Pulmonary artery endothelial cell (primary cell): ENCODE measurements around the gene SEMA4C. TPM values are rescaled to one million over a fixed set of nuclear protein-coding genes. Genes with fewer than 3 reads are reported as not detected.

Experiments
- DNase-seq: peaks from one replicate; pipeline ENCODE4 v3.0.0-alpha.2; 2011; ENCODE audit warnings: low read depth, low spot score
- total RNA-seq: library from RNA; depleted of rRNA; stranded (reverse); fragments of >200 nt; gene quantifications from 2 replicates; pipeline ENCODE4 v1.2.3, GENCODE V29; 2014

SEMA4C gene
- total RNA-seq, 1 donor from 2014 or later = 19.4 TPM

DNA sequence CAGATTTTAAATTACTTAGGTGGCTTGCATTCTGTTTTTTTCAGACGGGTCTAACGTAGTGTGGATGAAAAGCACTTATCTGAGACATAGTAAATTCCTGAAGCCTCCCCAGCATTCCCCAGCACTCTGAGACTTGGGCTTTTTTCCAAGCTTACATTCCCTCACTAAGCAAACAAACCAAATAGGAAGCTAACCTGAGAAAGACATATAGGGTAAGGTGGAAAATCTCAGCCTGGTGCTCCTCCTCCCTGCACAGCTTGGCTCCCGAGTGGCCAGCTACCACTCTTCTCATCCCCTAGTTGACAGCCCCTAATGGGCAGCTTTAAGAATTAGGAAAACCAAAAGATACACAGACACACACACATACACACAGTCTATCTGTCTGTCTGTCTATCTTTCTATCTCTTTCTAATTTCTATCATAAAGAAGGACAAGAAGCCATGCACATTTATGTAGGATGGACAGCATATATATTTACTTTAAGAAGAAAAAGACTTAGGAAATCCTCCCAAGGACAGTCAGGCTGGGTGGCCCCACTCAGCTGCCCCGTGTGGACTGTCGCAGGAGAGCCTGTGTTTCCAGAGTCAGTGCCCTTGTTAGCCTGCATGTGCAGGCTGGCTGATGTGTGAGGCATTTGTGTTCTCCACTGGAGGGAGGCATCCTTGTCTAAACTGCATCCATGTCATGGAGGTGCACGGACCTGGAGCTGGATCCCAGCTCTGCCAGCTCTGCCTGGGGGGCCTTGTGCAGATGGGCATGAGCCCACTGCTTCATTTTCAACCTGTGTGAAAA lies 45.6 kb downstream of the SEMA4C start:
- DNase-seq = no peak

DNA sequence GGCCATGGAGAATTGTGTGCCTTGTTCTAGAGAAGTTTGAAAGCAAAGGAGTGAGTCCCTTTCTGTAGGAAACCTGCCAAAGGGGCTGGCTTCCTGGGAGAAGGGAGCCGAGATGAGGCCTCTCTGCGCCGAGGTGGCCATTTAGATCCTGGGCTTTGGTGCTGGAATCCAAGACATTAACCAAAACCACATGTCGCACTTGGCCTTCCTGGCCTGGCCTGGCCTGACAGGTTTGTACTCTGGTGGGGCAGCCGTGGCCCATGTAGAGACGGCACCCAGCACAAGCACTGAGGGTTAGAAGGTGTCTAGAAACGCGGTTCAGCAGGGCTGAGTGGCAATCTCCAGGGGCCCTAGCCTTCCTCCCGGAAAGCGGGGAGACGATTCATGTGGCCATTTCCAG lies 46.7 kb downstream of the SEMA4C start:
- no peak for DNase-seq

DNA sequence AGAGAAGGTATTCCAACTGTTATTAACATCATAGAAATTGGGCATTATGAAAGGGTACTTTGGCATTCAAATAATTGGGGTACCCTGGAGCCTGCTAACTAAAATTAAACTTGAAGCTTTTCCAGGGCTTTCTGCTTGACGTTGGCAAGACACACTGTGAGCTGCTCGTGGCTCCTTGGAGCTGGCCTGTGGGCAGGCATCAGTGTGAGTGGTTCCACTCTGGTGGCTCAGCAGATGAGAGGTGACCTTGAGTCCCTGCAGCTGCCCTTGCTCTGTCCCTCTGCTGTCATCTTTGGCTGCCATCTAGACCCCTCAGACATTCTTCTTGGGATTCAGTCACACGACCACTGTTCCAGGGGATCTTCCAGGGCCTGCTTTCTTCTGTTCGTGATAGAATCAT lies 47.1 kb downstream of the SEMA4C start:
- no peak for DNase-seq

DNA sequence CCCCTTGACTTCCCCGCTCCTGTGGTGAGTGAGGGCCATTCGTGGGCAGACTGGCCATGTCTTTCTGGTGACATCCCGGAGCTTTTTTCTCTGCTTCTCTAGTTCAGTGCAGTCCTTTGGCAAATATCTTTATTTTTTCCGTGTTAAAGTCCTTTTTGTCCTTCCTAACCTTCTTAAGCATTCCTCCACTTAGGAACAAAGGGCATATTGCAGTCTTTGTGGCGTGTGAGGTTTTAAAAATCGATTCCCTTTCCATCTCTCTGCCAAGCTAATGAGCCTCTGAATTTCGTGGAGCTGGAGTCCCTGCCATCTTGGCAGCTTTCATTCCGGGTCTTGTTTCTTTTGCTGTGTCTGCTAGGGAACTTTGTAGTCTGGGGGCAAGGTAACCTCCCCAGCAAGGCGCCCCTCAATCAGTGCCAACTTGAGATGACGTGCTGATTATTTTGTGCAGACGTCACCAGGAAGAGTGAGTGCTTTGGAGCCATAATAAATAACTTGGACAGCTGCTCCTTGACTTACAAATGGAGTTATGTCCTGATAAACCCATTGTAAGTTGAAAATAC lies 48.7 kb downstream of the SEMA4C start:
- no peak for DNase-seq

DNA sequence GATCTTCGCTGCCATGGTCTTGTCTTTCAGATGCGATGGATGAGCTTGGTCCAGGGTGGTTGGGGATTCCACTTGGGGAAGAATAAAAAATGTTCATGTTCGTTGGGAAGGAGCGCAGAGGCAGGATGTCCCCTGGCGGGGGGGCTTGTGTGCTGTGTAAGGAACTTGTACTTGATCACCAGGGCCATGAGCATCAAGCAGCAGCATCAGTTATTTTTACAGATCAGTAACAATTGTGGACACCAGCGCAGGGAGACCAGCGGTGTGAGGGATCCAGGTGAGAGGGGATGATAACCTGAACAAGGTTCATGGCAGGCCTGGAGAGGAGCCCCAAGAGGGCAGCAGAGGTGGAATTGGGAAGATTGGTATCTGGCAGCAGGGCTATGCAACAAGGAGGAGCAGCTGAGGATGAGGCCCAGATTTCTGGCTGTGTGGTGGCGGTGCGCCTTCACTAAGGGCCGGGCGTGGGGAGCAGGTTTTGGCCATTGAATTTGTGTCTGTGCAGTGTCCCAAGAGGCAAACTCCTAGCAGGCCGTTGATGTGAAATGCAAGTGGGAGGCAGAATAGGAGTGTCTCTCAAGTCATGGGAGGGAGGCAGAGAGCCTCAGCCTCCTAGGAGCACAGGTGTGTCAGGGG lies 49.9 kb downstream of the SEMA4C start:
- DNase-seq = no peak

DNA sequence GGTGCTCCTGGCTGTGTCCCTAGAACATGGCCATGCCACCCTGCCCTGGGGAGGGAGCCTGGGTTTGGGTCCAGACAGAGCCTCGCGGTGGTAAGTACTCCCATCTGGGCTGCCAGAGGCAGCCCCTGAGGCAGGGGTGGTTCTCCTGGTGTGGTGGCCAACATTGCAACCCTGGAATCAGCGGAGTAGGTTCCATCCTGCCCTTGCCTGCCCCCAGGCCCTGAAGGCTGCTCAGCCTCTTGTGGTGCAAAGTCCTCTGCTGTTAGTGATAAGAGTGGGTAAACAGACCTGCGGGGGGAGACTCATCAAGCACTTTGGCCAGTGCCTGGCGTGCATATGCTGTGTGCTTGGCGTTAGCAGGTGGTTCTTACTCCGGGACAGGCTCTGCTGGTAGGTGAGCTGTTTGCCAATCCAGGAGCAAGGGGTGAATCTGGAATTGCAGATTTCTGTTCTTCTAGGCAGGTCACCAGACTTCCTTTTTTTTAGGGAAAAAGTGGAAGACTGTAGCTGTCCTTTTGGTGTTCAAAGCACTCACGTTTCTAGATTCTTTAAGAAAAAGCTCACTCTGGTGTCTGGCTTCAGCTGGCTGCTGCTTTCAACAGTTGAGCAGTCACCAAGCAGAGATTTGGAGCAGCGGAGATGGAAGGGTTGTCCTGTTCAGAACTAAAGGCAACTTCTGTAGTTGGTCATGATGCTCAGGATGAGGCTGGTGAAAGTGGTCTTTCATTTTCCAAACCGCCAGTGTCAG lies 50.6 kb downstream of the SEMA4C start:
- DNase-seq = no peak

DNA sequence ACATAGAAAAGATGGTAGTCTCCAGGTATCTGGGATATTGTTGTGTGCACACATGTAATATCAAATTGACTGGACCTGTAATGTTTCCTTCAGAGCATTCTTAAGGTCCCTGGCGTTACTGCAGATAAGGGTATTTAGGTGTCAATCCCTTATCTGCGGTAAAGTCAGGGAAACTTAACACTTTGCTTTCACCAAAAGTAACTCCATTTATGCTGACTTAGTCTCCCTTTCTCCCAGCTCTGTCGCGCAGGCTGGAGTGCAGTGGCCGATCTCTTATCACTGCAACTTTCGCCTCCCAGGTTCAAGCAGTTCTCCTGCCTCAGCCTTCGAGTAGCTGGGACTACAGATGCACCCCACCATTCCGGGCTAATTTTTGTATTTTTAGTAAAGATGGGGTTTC lies 52.0 kb downstream of the SEMA4C start:
- no peak for DNase-seq

DNA sequence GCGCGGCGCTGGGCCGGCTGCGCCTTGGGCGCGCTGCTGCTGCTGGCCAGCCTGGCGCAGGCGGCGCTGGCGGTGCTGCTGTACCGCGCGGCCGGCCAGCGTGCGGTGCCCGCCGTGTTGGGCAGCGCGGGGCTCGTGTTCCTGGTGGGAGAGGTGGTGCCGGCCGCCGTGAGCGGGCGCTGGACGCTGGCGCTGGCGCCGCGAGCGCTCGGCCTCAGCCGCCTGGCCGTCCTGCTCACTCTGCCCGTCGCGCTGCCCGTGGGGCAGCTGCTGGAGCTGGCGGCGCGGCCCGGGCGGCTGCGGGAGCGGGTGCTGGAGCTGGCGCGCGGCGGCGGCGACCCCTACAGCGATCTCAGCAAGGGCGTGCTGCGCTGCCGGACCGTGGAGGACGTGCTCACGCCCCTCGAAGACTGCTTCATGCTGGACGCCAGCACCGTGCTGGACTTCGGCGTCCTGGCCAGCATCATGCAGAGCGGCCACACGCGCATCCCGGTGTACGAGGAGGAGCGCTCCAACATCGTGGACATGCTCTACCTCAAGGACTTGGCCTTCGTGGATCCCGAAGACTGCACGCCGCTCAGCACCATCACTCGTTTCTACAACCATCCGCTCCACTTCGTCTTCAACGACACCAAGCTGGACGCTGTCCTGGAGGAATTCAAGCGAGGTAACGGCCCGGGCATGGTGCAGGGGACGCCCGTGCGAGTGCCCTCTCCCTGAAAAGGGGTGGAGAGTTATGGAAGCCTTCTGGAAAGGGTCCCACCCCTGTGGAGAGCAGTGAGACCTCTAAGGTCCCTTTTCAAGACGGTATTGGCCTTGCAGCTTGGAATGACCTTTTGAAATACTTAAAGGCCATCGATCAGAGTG lies 52.8 kb downstream of the SEMA4C start:
- no peak for DNase-seq

DNA sequence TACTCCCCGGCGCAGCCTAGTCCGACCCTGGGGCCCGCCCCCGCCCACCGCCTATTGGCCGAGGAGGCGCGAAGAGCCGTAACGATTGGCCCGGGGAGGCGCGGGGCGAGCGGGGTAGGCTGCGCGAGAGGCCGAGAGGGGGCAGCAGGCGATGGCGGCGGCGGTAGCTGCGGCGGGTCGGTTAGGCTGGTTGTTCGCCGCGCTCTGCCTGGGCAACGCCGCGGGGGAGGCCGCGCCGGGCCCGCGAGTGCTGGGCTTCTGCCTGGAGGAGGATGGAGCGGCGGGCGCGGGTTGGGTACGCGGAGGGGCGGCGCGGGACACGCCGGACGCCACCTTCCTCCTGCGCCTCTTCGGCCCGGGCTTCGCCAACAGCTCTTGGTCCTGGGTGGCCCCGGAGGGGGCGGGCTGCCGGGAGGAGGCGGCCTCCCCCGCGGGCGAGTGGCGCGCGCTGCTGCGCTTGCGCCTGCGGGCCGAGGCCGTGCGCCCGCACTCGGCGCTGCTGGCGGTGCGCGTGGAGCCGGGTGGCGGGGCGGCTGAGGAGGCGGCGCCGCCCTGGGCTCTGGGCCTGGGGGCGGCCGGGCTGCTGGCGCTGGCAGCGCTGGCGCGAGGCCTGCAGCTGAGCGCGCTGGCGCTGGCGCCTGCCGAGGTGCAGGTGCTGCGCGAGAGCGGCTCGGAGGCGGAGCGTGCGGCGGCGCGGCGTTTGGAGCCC lies 53.6 kb downstream of the SEMA4C start, which contains the start of gene CNNM3:
TSS of gene CNNM3 (plus strand) at position 142 of the 709 bp plus-strand sequence. CDS start at position 152, 10 bp downstream.
- DNase-seq = peak; percentile 69

DNA sequence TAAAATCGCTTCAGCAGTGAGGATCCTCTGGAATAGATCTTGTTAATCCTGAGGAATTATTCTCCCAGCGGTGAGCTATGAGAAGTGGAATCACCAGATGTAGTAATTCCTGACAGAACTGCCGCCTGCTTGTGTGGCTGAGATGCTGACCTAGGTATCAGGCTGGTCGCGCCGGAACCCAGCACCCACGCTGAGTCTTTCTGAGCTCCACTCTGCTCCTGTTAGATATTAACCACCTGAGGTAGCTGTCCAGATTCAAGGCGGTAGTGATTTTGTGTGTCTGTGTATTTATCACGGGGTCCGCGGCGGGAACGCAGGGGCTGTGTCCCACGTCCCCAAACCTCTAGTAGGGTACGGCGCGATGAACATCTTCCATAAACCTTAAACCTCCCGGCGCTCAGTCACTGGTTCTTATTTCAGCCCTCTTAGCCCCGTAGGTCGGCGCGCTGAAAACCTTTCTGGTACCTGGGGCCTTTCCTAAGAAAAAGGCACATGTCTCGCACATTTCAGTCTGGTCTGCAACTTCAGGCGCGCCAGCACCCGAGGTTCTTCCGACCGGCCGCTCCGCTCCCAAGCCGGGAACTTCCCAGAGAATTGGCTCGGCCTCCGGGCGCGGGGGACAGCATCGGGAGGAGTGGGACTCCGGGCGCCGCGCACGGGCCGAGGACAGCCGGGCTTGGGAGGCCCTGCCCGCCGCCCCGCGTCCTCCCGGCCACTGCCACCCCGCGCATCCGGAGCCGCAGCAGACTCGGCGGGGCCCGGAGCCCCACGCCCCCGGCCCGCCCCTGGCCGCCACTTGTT lies 54.4 kb downstream of the SEMA4C start:
- DNase-seq = no peak

DNA sequence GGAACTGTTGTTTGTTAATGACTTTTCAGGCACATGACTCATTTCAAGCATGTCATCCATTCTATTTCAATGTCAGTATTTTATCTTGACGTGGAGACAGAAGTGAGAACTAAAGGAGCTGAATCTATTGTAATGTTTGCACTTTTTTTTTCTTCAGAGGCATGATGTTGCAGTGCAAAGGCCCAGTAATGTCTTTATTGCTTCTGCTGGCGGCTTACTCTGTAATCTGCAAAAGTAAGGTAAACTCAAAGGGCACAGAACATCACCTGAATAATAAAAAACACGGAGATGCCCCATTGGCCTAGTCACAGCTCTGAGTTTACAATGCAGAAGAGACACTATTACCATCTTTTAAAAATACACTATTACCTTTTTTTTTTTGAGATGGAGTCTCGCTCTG lies 56.2 kb downstream of the SEMA4C start:
- DNase-seq = no peak

DNA sequence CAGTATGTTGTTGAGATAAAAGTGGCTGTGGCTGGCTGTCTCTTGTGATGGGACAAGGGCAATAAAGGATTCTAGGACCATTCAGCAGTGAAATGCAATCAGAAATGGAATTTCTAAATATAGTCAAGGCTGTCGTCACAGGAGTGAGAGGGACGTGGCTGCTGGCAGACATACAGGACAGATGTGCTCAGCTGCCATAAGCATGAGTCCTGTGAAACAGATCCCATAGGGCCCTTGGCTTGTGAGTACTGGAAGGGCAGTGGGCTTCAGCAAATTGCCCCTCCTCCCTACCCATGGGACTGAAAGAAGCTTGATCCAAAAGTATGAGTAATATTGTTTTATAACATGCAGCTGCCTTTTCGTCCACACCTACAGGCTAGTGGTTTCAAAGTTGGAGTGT lies 58.0 kb downstream of the SEMA4C start:
- no peak for DNase-seq

DNA sequence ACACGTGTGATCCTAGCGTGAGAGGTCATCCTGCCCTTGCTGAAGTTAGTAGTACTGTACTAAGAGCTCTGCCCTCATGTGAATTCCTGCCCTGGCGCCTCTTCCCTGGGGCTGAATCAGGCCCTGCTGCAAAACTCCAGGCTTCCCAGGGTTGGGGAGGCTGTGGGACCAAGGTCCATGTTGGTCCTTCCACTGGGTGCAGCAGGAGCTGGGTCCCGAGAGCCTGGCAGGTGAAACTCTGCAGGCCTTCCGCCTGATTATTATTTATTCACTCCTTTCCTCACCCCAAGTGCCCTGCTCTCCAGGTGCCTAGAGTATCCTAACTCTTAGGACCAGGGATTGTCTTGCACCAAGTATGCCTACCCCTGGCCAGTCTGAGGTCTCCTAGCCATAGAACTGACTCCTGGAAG lies 59.1 kb downstream of the SEMA4C start:
- DNase-seq = no peak

DNA sequence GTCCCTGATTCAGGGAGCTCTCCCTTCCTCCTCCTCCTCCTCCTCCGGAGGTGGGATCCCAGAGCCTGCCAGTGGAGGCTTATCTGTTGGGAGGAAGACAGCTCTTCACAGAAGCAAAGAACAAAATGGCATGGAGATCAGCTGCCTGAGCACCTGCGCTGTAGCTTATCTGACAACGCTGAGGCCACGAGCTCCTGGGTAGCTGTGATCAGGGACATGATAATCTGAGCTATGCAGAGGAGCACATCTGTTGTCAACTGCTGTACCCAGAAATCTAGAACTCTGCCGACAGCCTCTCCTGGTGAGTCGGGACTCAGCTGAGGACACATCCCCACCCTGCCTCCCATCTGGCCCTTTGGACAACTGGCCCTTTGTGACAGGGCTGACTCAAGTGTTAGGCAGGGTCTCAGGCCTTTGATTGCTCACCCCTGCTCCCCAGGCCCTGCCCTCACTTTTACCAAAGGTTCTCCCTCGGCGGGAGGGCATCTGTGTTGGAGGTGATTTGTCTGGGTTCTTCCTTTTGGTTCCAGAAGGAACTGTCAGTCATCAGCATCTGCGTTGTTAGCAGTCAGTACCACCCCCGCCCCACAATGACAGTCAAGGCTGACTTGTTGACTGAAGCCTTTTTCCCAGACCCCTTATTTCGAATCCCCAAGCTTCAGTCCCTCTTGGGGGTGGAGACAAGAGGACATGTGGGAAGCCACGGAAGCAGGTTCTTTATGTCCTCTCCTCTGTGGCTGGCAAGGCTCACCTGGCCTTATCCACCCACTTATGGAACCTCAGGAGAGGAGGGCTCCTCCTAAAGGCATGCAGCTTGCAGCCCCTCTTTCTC lies 59.7 kb downstream of the SEMA4C start:
- DNase-seq = no peak
